SK-N-SH (cell line): ENCODE results near the gene PF4V1.

Source experiments
- CTCF ChIP-seq: fragments of 200-600 bp; sonication (generic); IDR thresholded peaks from 2 replicates; pipeline ENCODE4 v1.6.1; 2017; ENCODE audit warnings: antibody characterized with exemption, mild to moderate bottlenecking, moderate library complexity
- ELF1 ChIP-seq: IDR thresholded peaks from 2 replicates; pipeline ENCODE4 v1.4.0; 2012
- EP300 ChIP-seq, 2 experiments: IDR thresholded peaks; 2 replicates each; pipeline versions ENCODE4 v1.4.0 to v1.6.1; 2012; ENCODE audit warnings: borderline replicate concordance in 1 of 2, low read depth in 1 of 2, low read length in 1 of 2
- EZH2phosphoT487 ChIP-seq: fragments of 200-600 bp; sonication (generic); IDR thresholded peaks from 2 replicates; pipeline ENCODE4 v1.6.1; 2017; ENCODE audit warnings: low read depth, mixed run types, mild to moderate bottlenecking, antibody characterized with exemption, moderate library complexity, borderline replicate concordance
- FOSL2 ChIP-seq: IDR thresholded peaks from 2 replicates; pipeline ENCODE4 v1.4.0; 2012; ENCODE audit warnings: low read depth, mild to moderate bottlenecking, moderate library complexity, borderline replicate concordance
- FOXM1 ChIP-seq: IDR thresholded peaks from 2 replicates; pipeline ENCODE4 v1.4.0; 2012; ENCODE audit warnings: low read depth, mild to moderate bottlenecking
- IRF3 ChIP-seq: fragments of 150-350 bp; IDR thresholded peaks from 2 replicates; pipeline ENCODE4 v1.6.1; 2016; ENCODE audit warnings: mild to moderate bottlenecking, low read depth, low read length
- PBX3 ChIP-seq: IDR thresholded peaks from 2 replicates; pipeline ENCODE4; 2012
- RAD21 ChIP-seq: IDR thresholded peaks from 2 replicates; pipeline ENCODE4 v1.6.1; 2012; ENCODE audit warnings: mild to moderate bottlenecking, low read length
- REST ChIP-seq: IDR thresholded peaks from 2 replicates; pipeline ENCODE4 v1.6.1; 2012; ENCODE audit warnings: mild to moderate bottlenecking, low read depth, low read length, moderate library complexity
- RXRA ChIP-seq: IDR thresholded peaks from 2 replicates; pipeline ENCODE4 v1.4.0; 2012; ENCODE audit warnings: low read depth, mild to moderate bottlenecking, borderline replicate concordance
- TCF12 ChIP-seq: IDR thresholded peaks from 2 replicates; pipeline ENCODE4 v1.4.0; 2012
- YY1 ChIP-seq: IDR thresholded peaks from 2 replicates; pipeline ENCODE4 v1.4.0; 2012; ENCODE audit warnings: low read depth, mild to moderate bottlenecking
- ZBTB33 ChIP-seq: IDR thresholded peaks from 2 replicates; pipeline ENCODE4 v1.4.0; 2012; ENCODE audit warnings: low read depth, borderline replicate concordance

- TF ChIP-seq TCF12: no peak
- no peak for TF ChIP-seq CTCF
- no peak for TF ChIP-seq FOXM1
- no peak for TF ChIP-seq FOSL2
- TF ChIP-seq REST: no peak
- no peak for TF ChIP-seq ELF1
- TF ChIP-seq EP300 (IDR thresholded peaks at IDR 0.05; ENCODE audit: borderline replicate concordance in 1 of 2, low read depth in 1 of 2, low read length in 1 of 2): no peak
- no peak for TF ChIP-seq ZBTB33
- no peak for TF ChIP-seq PBX3
- TF ChIP-seq YY1: no peak
- TF ChIP-seq RAD21: no peak
- no peak for TF ChIP-seq RXRA
- TF ChIP-seq EZH2phosphoT487: no peak
- TF ChIP-seq IRF3: no peak
Measured at GRCh38 chr4:73902038-73902637, 49.0 kb downstream of the PF4V1 start.
